Activated CD4-positive, alpha-beta T cell treated with anti-CD3 and anti-CD28 coated beads, Interleukin-2, amount 10 ng/mL, durations not matched to agents 7 days and 5 days (primary cell): Measurements from ENCODE around the gene IL17REL. TPM values are rescaled to one million over a fixed set of nuclear protein-coding genes. Genes with fewer than 3 reads are reported as not detected.
A peak's percentile ranks its signal among the peaks of the same experiment; 100 is the strongest.

ENCODE experiments used
- CTCF ChIA-PET: fragments of 350-600 bp; sonication (Branson Sonifier 250); formaldehyde crosslinking; loops from one replicate; lab custom pipeline; 2021; ENCODE audit warnings: antibody characterized with exemption; lab: Charles Lee
- POLR2A ChIA-PET: fragments of 350-600 bp; sonication (Branson Sonifier 250); formaldehyde crosslinking; loops from one replicate; lab custom pipeline; 2021; ENCODE audit warnings: antibody characterized with exemption; lab: Charles Lee
- DNase-seq: peaks from one replicate; pipeline ENCODE4 v3.0.0-alpha.2; 2020
- H3K27ac Mint-ChIP-seq: one replicate; pipeline ENCODE4 v1.8.0; 2021; ENCODE audit warnings: mild to moderate bottlenecking, moderate library complexity, mixed read lengths
- H3K27me3 Mint-ChIP-seq: one replicate; pipeline ENCODE4 v1.8.0; 2021; ENCODE audit warnings: mixed read lengths
- H3K36me3 Mint-ChIP-seq: one replicate; pipeline ENCODE4 v1.8.0; 2021; ENCODE audit warnings: low read depth, mixed read lengths
- H3K4me1 Mint-ChIP-seq: one replicate; pipeline ENCODE4 v1.8.0; 2021; ENCODE audit warnings: mixed read lengths
- H3K4me3 Mint-ChIP-seq: one replicate; pipeline ENCODE4 v1.8.0; 2021; ENCODE audit warnings: mild to moderate bottlenecking, moderate library complexity, mixed read lengths
- H3K9me3 Mint-ChIP-seq: one replicate; pipeline ENCODE4 v1.8.0; 2021; ENCODE audit warnings: mixed read lengths
- total RNA-seq, 2 experiments: library from RNA; stranded (reverse); gene quantifications; one replicate each; pipeline ENCODE4 v1.2.3, GENCODE V29; 2021

Gene IL17REL
- total RNA-seq: not detected

- H3K36me3 Mint-ChIP-seq: no peaks in the 10 kb centered on the region
- H3K9me3 Mint-ChIP-seq: no peaks in the 10 kb centered on the region
- H3K27ac Mint-ChIP-seq: peak within 1 kb of the TSS; percentile 28
- DNase-seq: no peak
- H3K27me3 Mint-ChIP-seq: peaks cover 13% of the 10 kb centered on the region
- H3K4me1 Mint-ChIP-seq: peaks cover 16% of the 10 kb centered on the region
- POLR2A ChIA-PET: no interaction called here
- CTCF ChIA-PET: interaction anchor here (0.7 kb wide), 1 partner anchor 92 kb away, joined by 3 read pairs; no protein-coding TSS in a partner anchor
- H3K4me3 Mint-ChIP-seq: no peak within 1 kb of the TSS
Measured at GRCh38 chr22:50012211-50013181, at the start of gene IL17REL. Gene IL17REL (minus strand): TSS chr22:50012765. CDS start chr22:50012646, 119 bp downstream.

GRCh38 chr22:50061824-50062355 lies 49.3 kb upstream of the IL17REL start:
- POLR2A ChIA-PET: no interaction called here
- CTCF ChIA-PET: no interaction called here
- peaks cover 14% of the 10 kb centered on the region for H3K27me3 Mint-ChIP-seq

DNA sequence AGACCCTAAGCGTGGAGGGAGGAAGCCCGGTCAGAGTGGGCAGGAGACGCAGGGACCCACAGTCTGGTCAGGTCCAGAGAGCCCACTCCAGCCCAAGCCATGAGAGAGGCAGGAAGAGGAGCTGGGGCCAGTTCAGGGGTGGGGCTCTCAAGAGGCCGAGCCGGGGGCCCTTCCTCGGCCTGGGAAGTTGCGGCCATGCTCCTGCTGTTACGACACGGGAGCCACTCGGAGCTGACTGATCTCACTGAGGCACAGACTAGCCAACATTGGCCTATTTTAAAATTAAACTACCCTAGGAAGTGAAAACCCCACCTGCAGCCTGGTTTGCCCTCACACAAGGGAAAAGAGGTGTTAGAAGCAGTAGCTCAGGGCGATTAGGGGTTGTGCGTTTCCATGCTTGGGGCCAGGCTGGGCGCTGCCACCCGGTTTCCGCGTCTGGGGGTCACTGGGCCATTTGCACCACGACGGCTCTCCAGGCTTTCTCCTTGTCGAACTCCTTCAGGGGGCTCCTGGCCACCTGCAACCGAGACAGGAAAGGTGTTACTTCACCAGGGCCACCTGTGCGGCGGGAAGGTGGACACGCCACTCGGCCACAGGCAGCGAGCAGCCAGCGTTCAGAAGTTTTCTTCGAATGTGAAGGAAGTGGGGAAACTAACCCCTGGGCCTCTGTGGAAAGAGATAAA lies 48.7 kb upstream of the IL17REL start:
- POLR2A ChIA-PET: no interaction called here
- H3K4me3 Mint-ChIP-seq: no peak overlapping the region
- H3K4me1 Mint-ChIP-seq: no peaks in the 10 kb centered on the region
- no peak for DNase-seq
- peaks cover 14% of the 10 kb centered on the region for H3K27me3 Mint-ChIP-seq
- CTCF ChIA-PET: no interaction called here
- H3K36me3 Mint-ChIP-seq: no peaks in the 10 kb centered on the region
- no peak overlapping the region for H3K27ac Mint-ChIP-seq
- no peaks in the 10 kb centered on the region for H3K9me3 Mint-ChIP-seq

More at GRCh38 chr22:50061824-50062355, 49.3 kb upstream of the IL17REL start:
- no peak for DNase-seq
- Mint-ChIP-seq H3K4me3 (no peak overlapping the region), H3K36me3 (no peaks in the 10 kb centered on the region), H3K27ac (no peak overlapping the region), H3K9me3 (no peaks in the 10 kb centered on the region), H3K4me1 (no peaks in the 10 kb centered on the region)

DNA sequence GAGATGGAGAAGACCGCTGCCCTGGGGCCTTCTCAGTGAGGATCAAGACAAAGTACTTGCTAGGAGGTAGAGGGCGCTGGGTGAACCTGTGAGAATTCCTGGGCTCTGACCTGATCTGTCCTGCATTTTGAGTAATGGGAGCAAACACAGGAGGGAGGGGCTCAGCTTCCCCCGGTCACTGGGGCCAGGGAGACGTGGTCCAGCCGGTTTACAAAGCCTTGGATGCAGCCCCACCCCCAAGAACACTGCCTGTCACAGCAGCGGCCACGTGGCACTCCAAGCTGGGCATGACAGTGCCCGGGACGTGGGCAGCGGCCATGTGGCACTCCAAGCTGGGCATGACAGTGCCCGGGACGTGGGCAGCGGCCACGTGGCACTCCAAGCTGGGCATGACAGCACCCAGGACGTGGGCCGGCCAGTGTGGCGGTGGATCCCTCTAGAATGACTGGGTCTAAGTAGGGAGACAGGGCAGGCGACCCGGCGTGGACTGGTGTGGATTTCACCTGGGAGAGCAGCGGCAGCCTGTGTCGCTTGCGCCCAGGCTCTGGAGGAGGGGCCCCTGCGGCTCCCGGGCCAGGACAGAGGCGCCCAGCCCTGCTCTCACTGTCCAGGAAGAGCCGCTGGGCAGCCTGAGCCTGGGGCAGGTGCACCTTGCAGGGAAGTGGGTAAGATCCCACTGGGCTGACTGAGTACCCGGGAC lies 48.0 kb upstream of the IL17REL start:
- no peak overlapping the region for H3K4me3 Mint-ChIP-seq
- no peak for DNase-seq
- H3K9me3 Mint-ChIP-seq: no peaks in the 10 kb centered on the region

DNA sequence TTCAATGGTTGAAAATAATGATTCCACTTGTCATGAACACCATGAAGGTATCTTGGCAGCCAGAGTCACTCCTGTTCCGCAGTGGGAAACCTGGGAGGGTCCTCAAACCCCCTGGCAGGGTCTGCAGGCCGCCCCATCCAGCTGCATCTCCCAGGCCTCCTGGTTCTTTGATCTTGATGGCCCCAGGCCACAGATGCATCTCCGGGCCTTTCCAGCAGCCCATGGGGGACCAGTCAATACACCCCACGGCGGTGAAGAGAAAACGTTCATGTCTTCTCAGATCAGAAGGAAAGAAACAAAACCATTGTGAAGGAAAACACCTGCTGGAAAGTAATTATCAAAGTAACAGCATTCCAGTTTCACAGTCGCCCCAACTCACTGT lies 47.3 kb upstream of the IL17REL start:
- Mint-ChIP-seq H3K4me1 (no peaks in the 10 kb centered on the region), H3K4me3 (no peak overlapping the region), H3K27me3 (peaks cover 16% of the 10 kb centered on the region), H3K36me3 (no peaks in the 10 kb centered on the region), H3K9me3 (no peaks in the 10 kb centered on the region), H3K27ac (peak overlapping the region; percentile 36)
- ChIA-PET POLR2A (no interaction called here), CTCF (no interaction called here)
- DNase-seq: no peak

More for the DNA sequence above, 48.0 kb upstream of the IL17REL start:
- Mint-ChIP-seq H3K4me1 (no peaks in the 10 kb centered on the region), H3K27me3 (peaks cover 14% of the 10 kb centered on the region), H3K27ac (no peak overlapping the region), H3K36me3 (no peaks in the 10 kb centered on the region)
- ChIA-PET CTCF (no interaction called here), POLR2A (no interaction called here)

DNA sequence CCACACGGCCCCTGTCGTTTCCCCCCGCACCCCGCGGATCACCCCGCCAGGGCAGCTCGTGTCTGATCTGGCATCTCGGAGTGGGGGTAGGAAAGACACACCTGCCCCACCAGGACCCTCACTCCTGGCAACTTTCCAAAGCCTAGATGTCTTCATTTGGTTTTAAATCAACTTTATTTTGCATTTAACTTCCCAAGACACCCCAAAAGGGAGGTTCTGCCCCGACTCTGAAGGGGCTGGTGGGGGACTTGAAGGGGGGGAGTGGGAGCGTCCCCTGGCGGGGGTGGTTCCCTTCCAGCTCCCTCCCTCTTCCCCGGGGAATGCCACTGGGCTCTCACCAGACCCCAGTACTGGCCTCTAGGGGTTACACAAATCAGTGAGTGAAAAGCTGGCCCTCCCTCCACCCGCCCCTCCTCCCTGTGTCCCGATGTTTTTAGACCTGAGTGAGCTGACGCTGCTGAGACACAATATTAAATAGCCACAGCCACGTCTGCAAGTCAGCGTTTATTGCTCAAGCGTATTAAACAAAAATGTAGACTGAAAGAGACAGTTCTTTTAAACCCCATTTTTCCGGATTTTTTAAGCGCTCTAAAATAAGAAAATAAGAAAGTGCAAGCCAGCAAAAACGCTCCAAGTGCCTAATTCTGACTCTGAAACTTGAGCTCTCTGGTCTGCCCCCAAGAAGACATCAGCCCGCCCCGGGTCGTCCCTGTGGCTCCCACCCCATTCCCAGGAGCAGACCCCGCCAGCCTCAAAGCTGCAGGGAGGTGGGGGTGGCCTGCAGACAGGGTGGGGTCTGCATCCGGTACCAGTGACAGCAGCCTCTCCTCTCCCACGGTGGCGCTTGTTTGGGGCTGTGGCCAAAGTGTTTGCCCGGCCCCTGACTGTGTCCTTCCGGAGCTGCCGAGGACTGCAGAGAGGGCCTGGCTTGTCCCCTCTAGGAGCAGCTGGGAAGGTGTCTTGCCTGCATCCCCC lies 46.6 kb upstream of the IL17REL start:
- POLR2A ChIA-PET: no interaction called here
- peaks cover 16% of the 10 kb centered on the region for H3K27me3 Mint-ChIP-seq

DNA sequence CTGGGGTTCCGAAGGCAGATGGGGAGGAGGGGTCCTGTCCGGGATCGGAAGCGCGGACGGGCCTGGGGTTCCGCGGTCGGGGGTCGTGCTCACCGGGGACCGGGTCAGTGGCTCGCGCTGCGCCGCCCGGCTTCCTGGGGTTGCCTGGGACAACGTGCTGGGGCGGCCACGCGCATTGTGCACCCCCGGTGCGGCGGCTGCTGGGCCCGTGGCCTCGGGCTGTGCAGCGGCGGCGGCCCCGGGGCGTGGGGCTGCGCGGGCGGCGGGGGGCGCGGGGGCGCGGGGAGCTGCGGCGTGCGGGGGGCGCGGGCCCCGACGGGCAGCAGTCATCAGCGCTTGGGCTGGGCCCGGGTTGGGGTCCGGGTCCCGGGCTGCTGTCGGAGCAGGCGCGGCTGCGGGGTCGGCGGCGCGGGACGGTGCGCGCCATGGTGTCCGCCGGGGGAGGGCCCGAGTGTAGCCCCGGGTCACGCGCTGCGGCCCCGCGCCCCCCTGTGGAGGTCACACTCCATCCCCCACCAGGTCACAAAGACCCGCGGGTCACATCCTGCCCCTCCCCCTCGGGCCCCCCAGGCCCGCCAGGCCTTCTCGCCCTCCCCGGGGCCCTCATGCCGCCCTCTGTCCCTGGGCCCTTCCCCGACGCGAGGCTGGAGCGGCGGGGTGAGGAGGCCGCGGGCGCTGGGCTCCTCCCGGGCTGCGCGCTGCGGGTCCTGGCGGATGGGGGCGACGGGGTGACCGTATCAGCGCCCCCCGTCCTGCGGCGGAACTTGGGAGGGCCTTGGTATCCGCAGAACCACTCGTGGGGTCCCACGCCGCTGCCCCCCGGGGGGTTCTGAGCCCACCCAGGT lies 45.7 kb upstream of the IL17REL start, which contains the start of gene TTLL8:
Gene TTLL8, minus strand, starts transcription at position 238 of the 845 bp plus-strand sequence.
- Mint-ChIP-seq H3K27me3 (peaks cover 16% of the 10 kb centered on the region), H3K4me1 (no peaks in the 10 kb centered on the region), H3K9me3 (peaks cover 6% of the 10 kb centered on the region), H3K4me3 (no peak within 1 kb of the TSS), H3K36me3 (no peaks in the 10 kb centered on the region), H3K27ac (no peak within 1 kb of the TSS)
- no peak for DNase-seq
- ChIA-PET CTCF (no interaction called here), POLR2A (no interaction called here)

More for the DNA sequence above, 46.6 kb upstream of the IL17REL start:
- Mint-ChIP-seq H3K9me3 (no peaks in the 10 kb centered on the region), H3K36me3 (no peaks in the 10 kb centered on the region), H3K4me1 (no peaks in the 10 kb centered on the region), H3K27ac (no peak overlapping the region), H3K4me3 (no peak overlapping the region)
- CTCF ChIA-PET: no interaction called here
- no peak for DNase-seq

DNA sequence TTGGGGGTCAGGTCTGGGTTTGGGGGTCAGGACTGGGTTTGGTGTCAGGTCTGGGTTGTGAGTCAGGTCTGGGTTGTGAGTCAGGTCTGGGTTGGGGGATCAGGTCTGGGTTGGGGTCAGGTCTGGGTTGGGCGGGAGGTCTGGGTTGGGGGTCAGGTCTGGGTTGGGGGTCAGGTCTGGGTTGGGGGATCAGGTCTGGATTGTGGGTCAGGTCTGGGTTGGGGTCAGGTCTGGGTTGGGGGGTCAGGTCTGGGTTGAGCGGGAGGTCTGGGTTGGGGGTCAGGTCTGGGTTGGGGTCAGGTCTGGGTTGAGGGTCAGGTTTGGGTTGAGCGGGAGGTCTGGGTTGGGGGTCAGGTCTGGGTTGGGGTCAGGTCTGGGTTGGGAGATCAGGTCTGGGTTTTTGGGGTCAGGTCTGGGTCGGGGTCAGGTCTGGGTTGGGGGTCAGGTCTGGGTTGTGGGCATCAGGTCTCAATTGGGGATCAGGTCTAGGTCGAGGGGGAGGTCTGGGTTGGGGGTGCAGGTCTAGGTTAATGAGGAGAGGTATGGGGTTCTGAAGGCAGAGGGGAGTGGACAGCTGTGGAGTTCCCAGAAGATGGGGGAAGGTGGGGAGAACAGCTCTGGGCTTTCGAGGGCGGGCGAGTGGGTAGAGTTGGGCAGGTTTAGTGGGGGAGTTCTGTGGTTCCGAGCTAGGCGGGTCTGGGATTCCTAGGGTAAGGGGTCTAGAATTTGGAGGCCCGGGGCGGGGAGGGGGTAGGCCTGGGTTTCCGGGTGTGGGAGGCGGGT lies 44.9 kb upstream of the IL17REL start:
- peaks cover 6% of the 10 kb centered on the region for H3K9me3 Mint-ChIP-seq
- H3K27ac Mint-ChIP-seq: no peak overlapping the region
- H3K4me3 Mint-ChIP-seq: no peak overlapping the region
- peaks cover 16% of the 10 kb centered on the region for H3K27me3 Mint-ChIP-seq
- H3K4me1 Mint-ChIP-seq: no peaks in the 10 kb centered on the region
- DNase-seq: no peak
- ChIA-PET CTCF (no interaction called here), POLR2A (no interaction called here)
- H3K36me3 Mint-ChIP-seq: no peaks in the 10 kb centered on the region

DNA sequence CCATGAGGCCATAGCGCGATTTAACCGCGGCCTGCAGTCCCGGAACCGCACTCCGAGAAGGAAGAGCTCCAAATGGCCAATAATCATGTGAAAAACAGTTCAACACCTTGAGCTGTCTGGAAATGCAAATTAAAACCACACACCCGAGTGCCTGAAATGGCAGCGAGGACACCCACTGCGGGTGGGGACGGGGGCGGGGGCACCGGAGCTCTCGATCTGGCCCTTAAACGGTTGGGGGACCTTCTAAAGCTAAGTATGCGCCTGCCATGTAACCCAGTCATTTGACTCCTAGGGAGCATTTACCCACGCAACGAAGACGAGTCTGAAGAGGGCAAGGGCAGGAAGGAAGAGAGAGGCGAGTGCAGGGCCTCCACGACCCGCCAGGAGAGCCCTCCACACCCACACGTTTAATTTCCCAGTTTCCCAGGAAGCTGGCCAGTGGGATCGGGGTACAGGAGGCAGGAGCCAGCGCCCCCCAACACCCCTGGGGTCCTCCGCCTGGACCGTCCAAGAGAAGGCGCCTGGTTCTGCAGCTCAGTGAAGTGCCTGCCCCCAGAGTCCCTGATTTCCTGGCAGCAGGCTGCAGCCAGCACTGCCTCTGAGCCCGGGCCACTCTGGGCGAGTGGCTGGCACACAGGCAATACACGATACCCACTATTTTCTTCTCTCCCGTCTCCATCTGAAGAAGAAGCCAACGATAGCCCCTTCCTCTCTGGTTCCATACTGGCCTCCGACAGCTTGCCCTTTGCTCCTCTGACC lies 43.8 kb upstream of the IL17REL start:
- Mint-ChIP-seq H3K9me3 (peaks cover 6% of the 10 kb centered on the region), H3K27ac (no peak overlapping the region), H3K4me1 (no peaks in the 10 kb centered on the region), H3K4me3 (no peak overlapping the region), H3K36me3 (no peaks in the 10 kb centered on the region), H3K27me3 (peaks cover 14% of the 10 kb centered on the region)
- CTCF ChIA-PET: interaction anchor here (1.1 kb wide), 1 partner anchor 12 kb away, joined by 4 read pairs; no protein-coding TSS in a partner anchor
- POLR2A ChIA-PET: no interaction called here
- DNase-seq: no peak

GRCh38 chr22:50053861-50054260 lies 41.3 kb upstream of the IL17REL start:
- peaks cover 6% of the 10 kb centered on the region for H3K9me3 Mint-ChIP-seq
- H3K4me3 Mint-ChIP-seq: no peak overlapping the region
- no peak overlapping the region for H3K27ac Mint-ChIP-seq
- no peaks in the 10 kb centered on the region for H3K4me1 Mint-ChIP-seq
- DNase-seq: no peak
- no peaks in the 10 kb centered on the region for H3K36me3 Mint-ChIP-seq
- peaks cover 6% of the 10 kb centered on the region for H3K27me3 Mint-ChIP-seq
- CTCF ChIA-PET: no interaction called here
- POLR2A ChIA-PET: no interaction called here
